DND-41 (cell line): ENCODE results near the gene COX10.

Experiments
- ATAC-seq: fragments of 200-7000 bp; cut with Tn5 transposase; 3 replicates; pipeline ENCODE4 v1.9.1; 2021; ENCODE audit warnings: low read depth; ENCODE audit not compliant: insufficient read depth
- DNase-seq: peaks from one replicate; pipeline ENCODE4 v3.0.0-alpha.2; 2020
- H2AFZ ChIP-seq: 2 replicates; pipeline ENCODE4 v1.6.0; 2012; ENCODE audit warnings: low read depth, low read length
- H3K27ac ChIP-seq: 2 replicates; pipeline ENCODE4 v1.5.1; 2012; ENCODE audit warnings: low read length, inconsistent platforms
- H3K27me3 ChIP-seq: fragments of 200-600 bp; sonication (generic); 2 replicates; pipeline ENCODE4 v1.6.0; 2012; ENCODE audit warnings: low read length, mild to moderate bottlenecking, inconsistent platforms; ENCODE audit not compliant: insufficient read depth, poor library complexity
- H3K36me3 ChIP-seq: 2 replicates; pipeline ENCODE4 v1.5.1; 2012; ENCODE audit warnings: low read length, inconsistent platforms; ENCODE audit not compliant: insufficient read depth
- H3K4me1 ChIP-seq: 2 replicates; pipeline ENCODE4 v1.5.1; 2012; ENCODE audit warnings: mild to moderate bottlenecking, low read length; ENCODE audit not compliant: insufficient read depth
- H3K4me2 ChIP-seq: 2 replicates; pipeline ENCODE4 v1.6.0; 2012; ENCODE audit warnings: mild to moderate bottlenecking, moderate library complexity, low read length, inconsistent platforms; ENCODE audit not compliant: insufficient read depth
- H3K4me3 ChIP-seq, 2 experiments: fragments of 200-600 bp in 1 of 2; shearing (Covaris generic) in 1 of 2; 2 replicates each; pipeline ENCODE4 v1.5.1; 2012 to 2016; ENCODE audit warnings: inconsistent platforms in 2 of 2, low read length in 2 of 2, mild to moderate bottlenecking in 2 of 2, low read depth in 1 of 2, moderate library complexity in 1 of 2
- H3K79me2 ChIP-seq: 2 replicates; pipeline ENCODE4 v1.6.0; 2012; ENCODE audit warnings: low read length, inconsistent platforms; ENCODE audit not compliant: insufficient read depth
- H3K9ac ChIP-seq: 2 replicates; pipeline ENCODE4 v1.6.0; 2012; ENCODE audit warnings: low read depth, mild to moderate bottlenecking, inconsistent platforms, low read length, moderate library complexity
- H3K9me3 ChIP-seq: 2 replicates; pipeline ENCODE4 v1.5.1; 2012; ENCODE audit warnings: low read length, moderate library complexity, mild to moderate bottlenecking, inconsistent platforms; ENCODE audit not compliant: insufficient read depth, severe bottlenecking
- H4K20me1 ChIP-seq: 2 replicates; pipeline ENCODE4 v1.6.0; 2012; ENCODE audit warnings: low read length; ENCODE audit not compliant: insufficient read depth
- CTCF ChIP-seq: IDR thresholded peaks from 2 replicates; pipeline ENCODE4 v1.5.1; 2012; ENCODE audit warnings: borderline replicate concordance, low read length, moderate library complexity, mild to moderate bottlenecking; ENCODE audit not compliant: poor library complexity, severe bottlenecking; ENCODE audit errors: extremely low read depth
- EZH2 ChIP-seq: IDR thresholded peaks from 3 replicates; pipeline ENCODE4 v1.6.1; 2012; ENCODE audit warnings: borderline replicate concordance, low read depth, mild to moderate bottlenecking, moderate library complexity, low read length, inconsistent platforms; ENCODE audit not compliant: severe bottlenecking

Gene COX10

GRCh38 chr17:14198013-14198412, 128.7 kb downstream of the COX10 start:
- TF ChIP-seq EZH2 (no peak), CTCF (no peak)
- Histone ChIP-seq H3K27ac (no peak overlapping the region), H3K4me1 (peaks cover 18% of the 10 kb centered on the region), H3K36me3 (no peaks in the 10 kb centered on the region; the same call in 1 of the 2 replicates), H3K79me2 (no peaks in the 10 kb centered on the region), H2AFZ (no peak overlapping the region), H3K9me3 (no peaks in the 10 kb centered on the region), H4K20me1 (no peaks in the 10 kb centered on the region; the same call in none of the 2 replicates), H3K27me3 (no peaks in the 10 kb centered on the region), H3K4me2 (no peak overlapping the region), H3K4me3 (no peak overlapping the region), H3K9ac (no peak overlapping the region)
- ATAC-seq (no peak), DNase-seq (no peak)

- Histone ChIP-seq H3K9ac (no peak overlapping the region), H3K4me2 (no peak overlapping the region), H3K9me3 (no peaks in the 10 kb centered on the region), H3K27ac (no peak overlapping the region), H3K79me2 (no peaks in the 10 kb centered on the region), H3K4me3 (no peak overlapping the region), H4K20me1 (no peaks in the 10 kb centered on the region; the same call in none of the 2 replicates), H3K36me3 (no peaks in the 10 kb centered on the region; the same call in 1 of the 2 replicates), H2AFZ (no peak overlapping the region), H3K27me3 (no peaks in the 10 kb centered on the region), H3K4me1 (peaks cover 17% of the 10 kb centered on the region)
- ATAC-seq (no peak), DNase-seq (no peak)
- no peak for TF ChIP-seq CTCF
- TF ChIP-seq EZH2, result no peak
These were observed 129.3 kb downstream of the COX10 start for GRCh38 chr17:14198575-14198974.

- no peaks in the 10 kb centered on the region; the same call in 1 of the 2 replicates for H3K36me3 ChIP-seq
- H3K4me1 ChIP-seq, result peaks cover 17% of the 10 kb centered on the region
These were observed 130.3 kb downstream of the COX10 start for GRCh38 chr17:14199601-14200000.

More at GRCh38 chr17:14199601-14200000, 130.3 kb downstream of the COX10 start:
- no peaks in the 10 kb centered on the region; the same call in none of the 2 replicates for H4K20me1 ChIP-seq
- no peak overlapping the region for H2AFZ ChIP-seq
- no peak overlapping the region for H3K4me3 ChIP-seq
- DNase-seq (peak; percentile 27), ATAC-seq (0 out of 3 replicates have a peak, but pooled peaks have one; percentile 21)
- TF ChIP-seq EZH2 (no peak), CTCF (no peak)
- H3K9ac ChIP-seq, result no peak overlapping the region
- H3K27ac ChIP-seq, result no peak overlapping the region
- no peaks in the 10 kb centered on the region for H3K27me3 ChIP-seq
- H3K9me3 ChIP-seq, result no peaks in the 10 kb centered on the region
- no peaks in the 10 kb centered on the region for H3K79me2 ChIP-seq
- no peak overlapping the region for H3K4me2 ChIP-seq
